HG02571 (cell line): Measurements from ENCODE around the gene ADAM21.
"Not testable (repeated sequence)": the region's sequence is repeated elsewhere in the genome, so short reads cannot be mapped to it uniquely, and the experiment has no call there.

Experiments used
- ATAC-seq: cut with Tn5 transposase; IDR thresholded peaks from one replicate; pipeline ENCODE4 v1.9.1; 2021; ENCODE audit warnings: mild to moderate bottlenecking, moderate library complexity; ENCODE audit not compliant: unreplicated experiment

Gene ADAM21

GRCh38 chr14:70475459-70475858 lies 23.5 kb downstream of the ADAM21 start:
- not testable (repeated sequence) for ATAC-seq

GRCh38 chr14:70477356-70478105 lies 25.6 kb downstream of the ADAM21 start:
- not testable (repeated sequence) for ATAC-seq

- ATAC-seq, result no peak
Observed at GRCh38 chr14:70489579-70490200, 37.7 kb downstream of the ADAM21 start.

- no peak for ATAC-seq
Observed at GRCh38 chr14:70498191-70498590, 46.2 kb downstream of the ADAM21 start.
